ENCODE results near the gene SORCS2. TPM values are rescaled to one million over a fixed set of nuclear protein-coding genes. Genes with fewer than 3 reads are reported as not detected.

The SORCS2 gene
- total RNA-seq, 4 donors from 2014 or later = 0.53 to 9.9 (median 0.90) TPM

- Histone ChIP-seq H3K36me3 (no peaks in the 10 kb centered on the region), H3K9me3 (no peaks in the 10 kb centered on the region), H3K27me3 (no peaks in the 10 kb centered on the region), H3K27ac (no peak overlapping the region), H3K4me3 (no peak overlapping the region), H3K4me1 (no peaks in the 10 kb centered on the region)
- TF ChIP-seq CTCF (IDR thresholded peaks at IDR 0.05) (no peak), POLR2A (IDR thresholded peaks at IDR 0.05) (no peak)
- no peak for DNase-seq
These were observed 282.0 kb downstream of the SORCS2 start for GRCh38 chr4:7474320-7474719.

GRCh38 chr4:7475207-7475606 lies 282.9 kb downstream of the SORCS2 start:
- no peak overlapping the region for H3K4me3 ChIP-seq
- H3K4me1 ChIP-seq = no peaks in the 10 kb centered on the region
- TF ChIP-seq POLR2A (IDR thresholded peaks at IDR 0.05) = no peak
- no peak for TF ChIP-seq CTCF (IDR thresholded peaks at IDR 0.05)
- H3K9me3 ChIP-seq = no peaks in the 10 kb centered on the region
- no peaks in the 10 kb centered on the region for H3K27me3 ChIP-seq
- H3K36me3 ChIP-seq = no peaks in the 10 kb centered on the region
- no peak for DNase-seq
- no peak overlapping the region for H3K27ac ChIP-seq

- no peaks in the 10 kb centered on the region for H3K4me1 ChIP-seq
- TF ChIP-seq CTCF (IDR thresholded peaks at IDR 0.05) (no peak), POLR2A (IDR thresholded peaks at IDR 0.05) (no peak)
- no peaks in the 10 kb centered on the region for H3K27me3 ChIP-seq
- H3K27ac ChIP-seq = no peak overlapping the region
- no peak overlapping the region for H3K4me3 ChIP-seq
- no peak for DNase-seq
- no peaks in the 10 kb centered on the region for H3K9me3 ChIP-seq
- no peaks in the 10 kb centered on the region for H3K36me3 ChIP-seq
These were observed 284.5 kb downstream of the SORCS2 start for GRCh38 chr4:7476820-7477219.

- DNase-seq = no peak
- Histone ChIP-seq H3K4me1 (no peaks in the 10 kb centered on the region), H3K36me3 (no peaks in the 10 kb centered on the region), H3K27ac (no peak overlapping the region), H3K4me3 (no peak overlapping the region), H3K27me3 (no peaks in the 10 kb centered on the region), H3K9me3 (no peaks in the 10 kb centered on the region)
- TF ChIP-seq POLR2A (IDR thresholded peaks at IDR 0.05) (no peak), CTCF (IDR thresholded peaks at IDR 0.05) (no peak)
These were observed 285.4 kb downstream of the SORCS2 start for GRCh38 chr4:7477695-7478094.

- no peaks in the 10 kb centered on the region for H3K36me3 ChIP-seq
- H3K27me3 ChIP-seq = no peaks in the 10 kb centered on the region
- no peak overlapping the region for H3K27ac ChIP-seq
- no peaks in the 10 kb centered on the region for H3K4me1 ChIP-seq
- no peak for DNase-seq
- no peaks in the 10 kb centered on the region for H3K9me3 ChIP-seq
- TF ChIP-seq POLR2A (IDR thresholded peaks at IDR 0.05) = no peak
- TF ChIP-seq CTCF (IDR thresholded peaks at IDR 0.05) = no peak
- no peak overlapping the region for H3K4me3 ChIP-seq
These were observed 286.3 kb downstream of the SORCS2 start for GRCh38 chr4:7478665-7479064.

GRCh38 chr4:7480423-7480822 lies 288.1 kb downstream of the SORCS2 start:
- no peak overlapping the region for H3K4me3 ChIP-seq
- H3K9me3 ChIP-seq = no peaks in the 10 kb centered on the region
- no peaks in the 10 kb centered on the region for H3K36me3 ChIP-seq
- H3K27me3 ChIP-seq = no peaks in the 10 kb centered on the region
- TF ChIP-seq CTCF (IDR thresholded peaks at IDR 0.05) = no peak
- TF ChIP-seq POLR2A (IDR thresholded peaks at IDR 0.05) = no peak
- no peaks in the 10 kb centered on the region for H3K4me1 ChIP-seq
- DNase-seq = no peak
- no peak overlapping the region for H3K27ac ChIP-seq

Data from Peyer's patch (tissue), 4 donors.